ENCODE data around the gene CA11. TPM values are rescaled to one million over a fixed set of nuclear protein-coding genes. Genes with fewer than 3 reads are reported as not detected.
A peak's percentile ranks its signal among the peaks of the same experiment; 100 is the strongest.

CA11 gene
- total RNA-seq, 1 donor from 2014 or later: 9.6 TPM

DNA sequence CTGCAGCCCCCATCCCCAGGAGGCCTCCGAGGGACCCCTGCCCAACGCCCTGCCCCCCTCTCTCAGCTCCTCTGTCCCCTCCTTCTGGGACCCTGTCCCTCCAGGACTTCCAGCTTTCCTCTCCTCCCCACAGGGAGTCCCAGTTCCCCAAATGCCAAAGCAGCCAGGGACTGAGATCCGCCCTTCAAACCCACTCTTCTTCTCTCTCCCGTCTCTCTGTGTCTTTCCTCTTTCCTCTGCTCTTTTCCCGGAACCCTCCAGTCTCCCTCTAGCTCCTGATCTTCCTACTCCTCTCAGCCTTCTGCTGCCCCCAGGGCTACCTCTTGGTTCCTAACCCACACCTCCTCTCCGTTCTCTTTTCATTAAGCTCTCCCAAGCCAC, 377 bp downstream of the CA11 start:
- no peaks in the 10 kb centered on the region for H3K9me3 Mint-ChIP-seq (ENCODE audit: low read depth)
- H3K4me1 Mint-ChIP-seq (ENCODE audit: low read depth): peaks cover 7% of the 10 kb centered on the region
- H3K4me3 Mint-ChIP-seq (ENCODE audit: low read depth): peak overlapping the region; percentile 71
- peak overlapping the region; percentile 14 for H3K27ac Mint-ChIP-seq
- no peak for DNase-seq (ENCODE audit: low spot score, unreplicated experiment)
- TF ChIP-seq CTCF (IDR thresholded peaks at IDR 0.05; ENCODE audit: unreplicated experiment): no peak
- no peaks in the 10 kb centered on the region for H3K36me3 Mint-ChIP-seq (ENCODE audit: insufficient read depth)
- peaks cover 15% of the 10 kb centered on the region for H3K27me3 Mint-ChIP-seq

GRCh38 chr19:48644839-48645619, 958 bp downstream of the CA11 start:
- Mint-ChIP-seq H3K4me3 (ENCODE audit: low read depth) (peak overlapping the region; percentile 71), H3K9me3 (ENCODE audit: low read depth) (no peaks in the 10 kb centered on the region), H3K27me3 (peaks cover 16% of the 10 kb centered on the region), H3K36me3 (ENCODE audit: insufficient read depth) (no peaks in the 10 kb centered on the region), H3K27ac (no peak overlapping the region), H3K4me1 (ENCODE audit: low read depth) (peaks cover 7% of the 10 kb centered on the region)
- no peak for TF ChIP-seq CTCF (IDR thresholded peaks at IDR 0.05; ENCODE audit: unreplicated experiment)
- DNase-seq (ENCODE audit: low spot score, unreplicated experiment): no peak

- Mint-ChIP-seq H3K27ac (no peak overlapping the region), H3K9me3 (ENCODE audit: low read depth) (no peaks in the 10 kb centered on the region), H3K27me3 (peaks cover 20% of the 10 kb centered on the region), H3K4me1 (ENCODE audit: low read depth) (peaks cover 7% of the 10 kb centered on the region), H3K36me3 (ENCODE audit: insufficient read depth) (no peaks in the 10 kb centered on the region), H3K4me3 (ENCODE audit: low read depth) (no peak overlapping the region)
- DNase-seq (ENCODE audit: low spot score, unreplicated experiment): no peak
- no peak for TF ChIP-seq CTCF (IDR thresholded peaks at IDR 0.05; ENCODE audit: unreplicated experiment)
These were observed 1.6 kb downstream of the CA11 start for GRCh38 chr19:48644355-48644754.

GRCh38 chr19:48642862-48643261, 3.1 kb downstream of the CA11 start:
- TF ChIP-seq CTCF (IDR thresholded peaks at IDR 0.05; ENCODE audit: unreplicated experiment): no peak
- H3K27me3 Mint-ChIP-seq: peaks cover 18% of the 10 kb centered on the region
- no peak overlapping the region for H3K27ac Mint-ChIP-seq
- DNase-seq (ENCODE audit: low spot score, unreplicated experiment): no peak
- H3K4me1 Mint-ChIP-seq (ENCODE audit: low read depth): peaks cover 11% of the 10 kb centered on the region
- H3K9me3 Mint-ChIP-seq (ENCODE audit: low read depth): no peaks in the 10 kb centered on the region
- H3K36me3 Mint-ChIP-seq (ENCODE audit: insufficient read depth): no peaks in the 10 kb centered on the region
- H3K4me3 Mint-ChIP-seq (ENCODE audit: low read depth): no peak overlapping the region

DNA sequence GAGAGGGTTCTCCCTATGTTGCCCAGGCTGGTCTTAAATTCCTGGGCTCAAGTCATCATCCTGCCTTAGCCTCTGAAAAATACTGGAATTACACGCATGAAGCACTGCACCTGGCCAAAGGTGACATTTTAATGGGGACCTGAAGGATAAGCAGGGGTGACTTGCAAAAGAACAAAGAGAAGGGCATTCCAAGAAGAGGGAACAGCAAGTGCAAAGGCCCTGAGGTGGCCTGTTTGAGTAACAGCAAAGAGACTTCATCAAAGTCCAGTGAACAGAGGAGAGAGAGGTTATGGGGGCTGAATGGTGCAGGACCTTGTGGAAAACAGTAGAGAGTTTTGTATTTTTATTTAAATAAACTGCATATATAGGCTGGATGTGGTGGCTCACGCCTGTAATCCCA, 4.1 kb downstream of the CA11 start:
- no peak overlapping the region for H3K27ac Mint-ChIP-seq
- DNase-seq (ENCODE audit: low spot score, unreplicated experiment): no peak
- H3K4me1 Mint-ChIP-seq (ENCODE audit: low read depth): peaks cover 12% of the 10 kb centered on the region
- peaks cover 18% of the 10 kb centered on the region for H3K27me3 Mint-ChIP-seq
- TF ChIP-seq CTCF (IDR thresholded peaks at IDR 0.05; ENCODE audit: unreplicated experiment): no peak
- no peaks in the 10 kb centered on the region for H3K36me3 Mint-ChIP-seq (ENCODE audit: insufficient read depth)
- H3K9me3 Mint-ChIP-seq (ENCODE audit: low read depth): no peaks in the 10 kb centered on the region
- H3K4me3 Mint-ChIP-seq (ENCODE audit: low read depth): no peak overlapping the region
